Esophagus (tissue), 2 donors: ENCODE measurements around the gene MORF4L1. TPM values are rescaled to one million over a fixed set of nuclear protein-coding genes. Genes with fewer than 3 reads are reported as not detected.
A peak's percentile ranks its signal among the peaks of the same experiment; 100 is the strongest.
"Not testable (repeated sequence)": the region's sequence is repeated elsewhere in the genome, so short reads cannot be mapped to it uniquely, and the experiment has no call there.

Experiments
- H3K27ac ChIP-seq, 2 donors: one replicate each; pipeline ENCODE4 v1.5.1; 2013; ENCODE audit warnings: low read depth in 2 of 2, mild to moderate bottlenecking in 2 of 2, inconsistent platforms in 1 of 2, low read length in 1 of 2, moderate library complexity in 1 of 2
- H3K27me3 ChIP-seq, 2 donors: one replicate each; pipeline ENCODE4 v1.6.1; 2013; ENCODE audit warnings: low read length in 2 of 2, control low read depth in 1 of 2, mild to moderate bottlenecking in 1 of 2; ENCODE audit not compliant: insufficient read depth in 2 of 2, control insufficient read depth in 1 of 2
- H3K36me3 ChIP-seq, 2 donors: one replicate each; pipeline ENCODE4 v1.6.1; 2013; ENCODE audit warnings: low read length in 1 of 2; ENCODE audit not compliant: control insufficient read depth in 2 of 2, insufficient read depth in 2 of 2
- H3K4me1 ChIP-seq, 2 donors: one replicate each; pipeline ENCODE4 v1.6.1; 2013; ENCODE audit warnings: low read length in 1 of 2; ENCODE audit not compliant: control insufficient read depth in 2 of 2, insufficient read depth in 2 of 2
- H3K4me3 ChIP-seq, 2 donors: one replicate each; pipeline ENCODE4 v1.5.1; 2013; ENCODE audit warnings: low read length in 2 of 2, mild to moderate bottlenecking in 2 of 2, low read depth in 1 of 2, moderate library complexity in 1 of 2
- H3K9me3 ChIP-seq, 2 donors: one replicate each; pipeline ENCODE4 v1.6.1; 2013; ENCODE audit warnings: mild to moderate bottlenecking in 2 of 2, low read depth in 1 of 2, low read length in 1 of 2, moderate library complexity in 1 of 2; ENCODE audit not compliant: control insufficient read depth in 2 of 2, insufficient read depth in 1 of 2
- WGBS, 2 donors: extraction: QIAGEN DNeasy Blood & Tissue Kit; methylation state at CpG; one replicate each; pipeline ENCODE4 v1.1.7; 2013; 5-methylcytosine and 5-hydroxymethylcytosine counted together
- polyA plus RNA-seq, 2 donors: library from polyadenylated mRNA; stranded (reverse); fragments of 200-250 nt; gene quantifications; one replicate each; pipeline ENCODE4 v1.2.3, GENCODE V29; 2013
- donor health status: healthy with polysubstance abuse.
- donor health status: Bipolar disorder and iron deficiency.

Gene MORF4L1
- polyA plus RNA-seq, result 100 to 1,000 TPM in 1 of 2 donors, 10 to 100 TPM in 1; 47.6 to 126 TPM

- H3K4me3 ChIP-seq, result peak within 1 kb of the TSS; percentile 97
- H3K4me1 ChIP-seq, result no peaks in the 10 kb centered on the region
- no peaks in the 10 kb centered on the region for H3K27me3 ChIP-seq
- WGBS, 2 donors, result 9% methylated on average over 45 to 51 of the region's 52 CpGs
- peak within 1 kb of the TSS; percentile 100 for H3K27ac ChIP-seq
- H3K9me3 ChIP-seq, result no peaks in the 10 kb centered on the region
- no peaks in the 10 kb centered on the region for H3K36me3 ChIP-seq
Measured at GRCh38 chr15:78872155-78872971, at the start of gene MORF4L1. MORF4L1 (plus strand) TSS chr15:78872890; CDS start chr15:78873018, 128 bp downstream.

- Histone ChIP-seq H3K36me3 (no peaks in the 10 kb centered on the region), H3K27ac (no peak overlapping the region), H3K4me1 (no peaks in the 10 kb centered on the region), H3K9me3 (peaks cover 0 to 5% of the 10 kb centered on the region in 2 donors), H3K4me3 (no peak overlapping the region), H3K27me3 (no peaks in the 10 kb centered on the region)
- WGBS, 2 donors, result 74 to 81% methylated on average over 2 of the region's 2 CpGs
Measured at GRCh38 chr15:78828920-78829319, 43.8 kb upstream of the MORF4L1 start.

- Histone ChIP-seq H3K27me3 (no peaks in the 10 kb centered on the region), H3K27ac (no peak overlapping the region), H3K4me1 (no peaks in the 10 kb centered on the region), H3K4me3 (no peak overlapping the region), H3K9me3 (peaks cover 0 to 5% of the 10 kb centered on the region in 2 donors), H3K36me3 (no peaks in the 10 kb centered on the region)
- WGBS, 2 donors, result 38 to 39% methylated on average over 51 to 52 of the region's 52 CpGs
Measured at GRCh38 chr15:78830514-78831228, 42.0 kb upstream of the MORF4L1 start.

- Histone ChIP-seq H3K27ac (no peak overlapping the region), H3K27me3 (no peaks in the 10 kb centered on the region), H3K9me3 (peaks cover 0 to 5% of the 10 kb centered on the region in 2 donors), H3K4me3 (no peak overlapping the region), H3K4me1 (no peaks in the 10 kb centered on the region), H3K36me3 (no peaks in the 10 kb centered on the region)
- WGBS, 2 donors, result 84 to 86% methylated on average over 73 of the region's 73 CpGs
Measured at GRCh38 chr15:78831229-78832207, 41.2 kb upstream of the MORF4L1 start.

GRCh38 chr15:78836333-78836732, 36.4 kb upstream of the MORF4L1 start:
- H3K27me3 ChIP-seq, result no peaks in the 10 kb centered on the region
- no peak overlapping the region for H3K4me3 ChIP-seq
- peaks cover 0 to 2% of the 10 kb centered on the region in 2 donors for H3K4me1 ChIP-seq
- peaks cover 0 to 2% of the 10 kb centered on the region in 2 donors for H3K9me3 ChIP-seq
- WGBS, 2 donors, result 89 to 92% methylated on average over 1 of the region's 1 CpG
- H3K27ac ChIP-seq, result no peak overlapping the region
- H3K36me3 ChIP-seq, result no peaks in the 10 kb centered on the region

GRCh38 chr15:78837131-78837530, 35.6 kb upstream of the MORF4L1 start:
- Histone ChIP-seq H3K27me3 (no peaks in the 10 kb centered on the region), H3K9me3 (no peaks in the 10 kb centered on the region), H3K4me1 (peaks cover 0 to 2% of the 10 kb centered on the region in 2 donors), H3K27ac (no peak overlapping the region), H3K4me3 (no peak overlapping the region), H3K36me3 (no peaks in the 10 kb centered on the region)
- 50 to 78% methylated on average over 2 of the region's 2 CpGs for WGBS, 2 donors

- no peaks in the 10 kb centered on the region for H3K9me3 ChIP-seq
- peaks cover 0 to 2% of the 10 kb centered on the region in 2 donors for H3K4me1 ChIP-seq
- H3K27me3 ChIP-seq, result no peaks in the 10 kb centered on the region
- no peaks in the 10 kb centered on the region for H3K36me3 ChIP-seq
- 89 to 95% methylated on average over 8 of the region's 8 CpGs for WGBS, 2 donors
- H3K27ac ChIP-seq, result no peak overlapping the region
- no peak overlapping the region for H3K4me3 ChIP-seq
Measured at GRCh38 chr15:78837543-78837942, 35.1 kb upstream of the MORF4L1 start.

- no peaks in the 10 kb centered on the region for H3K9me3 ChIP-seq
- H3K27ac ChIP-seq, result no peak overlapping the region
- H3K27me3 ChIP-seq, result no peaks in the 10 kb centered on the region
- no peak overlapping the region for H3K4me3 ChIP-seq
- H3K36me3 ChIP-seq, result no peaks in the 10 kb centered on the region
- 60 to 81% methylated on average over 3 of the region's 3 CpGs for WGBS, 2 donors
- peaks cover 0 to 2% of the 10 kb centered on the region in 2 donors for H3K4me1 ChIP-seq
Measured at GRCh38 chr15:78838489-78838888, 34.2 kb upstream of the MORF4L1 start.

GRCh38 chr15:78839151-78839550, 33.5 kb upstream of the MORF4L1 start:
- H3K9me3 ChIP-seq, H3K4me1 ChIP-seq, H3K27me3 ChIP-seq, H3K36me3 ChIP-seq, H3K27ac ChIP-seq, H3K4me3 ChIP-seq: not testable (repeated sequence)
- 89 to 90% methylated on average over 6 of the region's 6 CpGs for WGBS, 2 donors
